Type B pancreatic cell (in vitro differentiated cells): Measurements from ENCODE around the gene CAMK1G. TPM values are rescaled to one million over a fixed set of nuclear protein-coding genes. Genes with fewer than 3 reads are reported as not detected.
A peak's percentile ranks its signal among the peaks of the same experiment; 100 is the strongest.

Source experiments
- DNase-seq: peaks from one replicate; pipeline ENCODE4 v3.0.0; 2021; ENCODE audit warnings: mixed read lengths; ENCODE audit not compliant: unreplicated experiment; ENCODE audit errors: extremely low spot score
- H3K27ac Mint-ChIP-seq: 2 replicates; pipeline ENCODE4 v1.8.0; 2021; ENCODE audit warnings: mild to moderate bottlenecking, mixed read lengths
- H3K27me3 Mint-ChIP-seq: 2 replicates; pipeline ENCODE4 v1.8.0; 2021; ENCODE audit warnings: mixed read lengths
- H3K36me3 Mint-ChIP-seq: 2 replicates; pipeline ENCODE4 v1.8.0; 2021; ENCODE audit warnings: mixed read lengths
- H3K4me1 Mint-ChIP-seq: one replicate; pipeline ENCODE4 v1.8.0; 2021; ENCODE audit warnings: mixed read lengths; ENCODE audit not compliant: unreplicated experiment
- H3K4me3 Mint-ChIP-seq: 2 replicates; pipeline ENCODE4 v1.8.0; 2021; ENCODE audit warnings: mild to moderate bottlenecking, mixed read lengths
- H3K9me3 Mint-ChIP-seq: 2 replicates; pipeline ENCODE4 v1.8.0; 2021; ENCODE audit warnings: mixed read lengths
- CTCF ChIP-seq: fragments of 200-600 bp; sonication (generic); conservative IDR thresholded peaks from 2 replicates; pipeline ENCODE4 v1.5.0; 2021; ENCODE audit warnings: antibody characterized with exemption, mild to moderate bottlenecking
- total RNA-seq: library from RNA; stranded (reverse); gene quantifications from 2 replicates; pipeline ENCODE4 v1.2.1, GENCODE V29; 2021; ENCODE audit warnings: low replicate concordance

Gene CAMK1G
- total RNA-seq, 1 donor from 2014 or later, result 9.4 TPM

DNA sequence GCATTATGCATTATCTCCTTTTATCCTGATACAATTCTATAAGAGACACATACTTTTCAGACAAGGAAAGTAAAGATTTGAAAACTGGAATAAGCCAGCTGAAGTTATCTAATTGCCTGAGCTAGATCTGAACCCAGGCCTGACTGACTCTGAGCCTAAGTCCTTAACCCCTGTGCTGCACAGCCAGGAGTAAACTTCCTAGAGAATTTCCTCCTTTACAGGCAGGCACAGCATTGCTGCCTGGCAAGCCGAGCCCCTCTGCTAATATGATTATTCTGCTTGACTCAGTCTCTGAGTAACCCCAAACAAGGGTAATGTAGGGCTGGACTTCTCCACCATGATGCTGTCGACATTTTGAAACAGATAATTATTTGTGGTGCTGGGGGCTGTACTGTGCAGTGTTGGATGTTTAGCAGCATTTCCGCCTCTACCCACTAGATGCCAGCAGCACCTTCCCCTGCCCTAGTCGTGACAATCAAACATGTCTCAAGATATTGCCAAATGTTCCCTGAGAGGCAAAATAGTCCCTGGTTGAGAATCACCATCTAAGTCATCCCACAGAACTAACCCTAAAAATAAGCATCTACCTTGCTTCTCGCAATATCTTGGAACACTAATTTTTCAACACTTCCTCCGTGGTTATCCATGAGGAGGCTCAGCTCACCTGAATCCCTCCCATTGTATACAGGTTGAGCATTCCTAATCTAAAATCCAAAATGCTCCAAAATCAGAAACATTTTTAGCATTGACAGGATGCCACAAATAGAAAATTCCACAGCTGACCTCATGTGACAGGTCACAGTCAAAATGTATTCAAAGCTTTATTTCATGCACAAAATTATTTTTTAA lies 18.5 kb downstream of the CAMK1G start:
- peak; percentile 73 for TF ChIP-seq CTCF
- H3K27me3 Mint-ChIP-seq, result peaks cover 9% of the 10 kb centered on the region
- no peaks in the 10 kb centered on the region for H3K36me3 Mint-ChIP-seq
- no peaks in the 10 kb centered on the region for H3K4me1 Mint-ChIP-seq
- DNase-seq, result no peak
- H3K27ac Mint-ChIP-seq, result no peak overlapping the region
- no peaks in the 10 kb centered on the region for H3K9me3 Mint-ChIP-seq
- H3K4me3 Mint-ChIP-seq, result no peak overlapping the region

DNA sequence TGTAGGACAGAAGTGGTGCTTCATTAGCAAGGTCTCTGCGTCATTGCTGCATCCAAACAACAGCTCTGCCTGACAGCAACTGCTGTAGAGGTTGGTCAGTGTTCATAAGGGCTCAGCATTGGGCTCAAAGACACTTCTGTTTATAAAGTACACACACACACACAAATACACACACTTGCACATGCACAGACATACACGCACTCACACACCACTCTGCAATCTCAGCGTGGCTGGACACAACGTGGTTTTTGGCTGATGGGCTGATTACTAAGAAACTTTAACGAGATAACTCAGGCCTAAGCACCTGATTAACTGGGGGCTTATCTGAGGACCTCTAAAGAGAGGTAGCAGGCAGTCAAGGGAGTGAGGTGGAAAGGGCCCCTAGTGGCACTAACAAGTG lies 20.4 kb downstream of the CAMK1G start:
- no peak for TF ChIP-seq CTCF
- Mint-ChIP-seq H3K27ac (no peak overlapping the region), H3K4me3 (no peak overlapping the region), H3K36me3 (no peaks in the 10 kb centered on the region), H3K27me3 (peaks cover 6% of the 10 kb centered on the region), H3K9me3 (no peaks in the 10 kb centered on the region), H3K4me1 (no peaks in the 10 kb centered on the region)
- no peak for DNase-seq

DNA sequence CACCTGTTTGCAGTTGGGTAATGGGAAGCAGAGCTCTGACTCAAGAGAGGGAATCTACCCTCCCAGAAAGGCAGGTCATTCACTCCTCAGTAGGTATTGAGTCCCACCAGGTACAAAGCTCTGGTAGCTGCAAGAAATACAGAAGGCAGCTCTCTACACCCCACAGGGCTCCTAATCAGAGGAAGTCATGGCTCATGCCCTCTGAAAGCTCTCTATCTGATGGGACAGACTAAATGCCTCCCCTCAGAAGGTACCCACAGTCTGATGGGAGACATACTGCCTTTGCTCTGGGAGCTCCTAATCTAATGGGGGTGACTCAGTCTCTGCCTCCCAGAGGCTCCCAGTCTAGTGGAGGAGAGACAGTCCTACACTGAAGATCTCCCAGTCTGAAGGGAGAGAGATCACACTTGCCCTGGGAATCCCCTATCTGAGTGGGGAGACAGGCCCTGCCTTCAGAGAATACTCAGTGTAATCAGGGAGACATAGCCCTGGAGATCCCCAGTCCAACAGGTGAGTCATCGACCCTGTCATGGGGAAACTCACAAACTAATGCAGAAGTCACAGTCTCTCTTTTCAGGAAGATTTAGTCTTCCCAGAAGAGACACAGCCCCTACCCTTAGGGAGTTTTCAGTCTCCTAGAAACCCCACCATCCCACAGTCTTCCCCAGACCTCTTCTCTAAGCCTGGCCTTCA lies 23.7 kb downstream of the CAMK1G start:
- no peaks in the 10 kb centered on the region for H3K9me3 Mint-ChIP-seq

GRCh38 chr1:209607795-209608178 lies 24.3 kb downstream of the CAMK1G start:
- Mint-ChIP-seq H3K9me3 (no peaks in the 10 kb centered on the region), H3K27ac (no peak overlapping the region), H3K4me3 (no peak overlapping the region), H3K36me3 (no peaks in the 10 kb centered on the region), H3K4me1 (no peaks in the 10 kb centered on the region), H3K27me3 (no peaks in the 10 kb centered on the region)
- no peak for DNase-seq
- TF ChIP-seq CTCF, result no peak

More for the DNA sequence above, 23.7 kb downstream of the CAMK1G start:
- no peak for TF ChIP-seq CTCF
- Mint-ChIP-seq H3K27me3 (no peaks in the 10 kb centered on the region), H3K4me1 (no peaks in the 10 kb centered on the region), H3K27ac (no peak overlapping the region), H3K36me3 (no peaks in the 10 kb centered on the region), H3K4me3 (no peak overlapping the region)
- DNase-seq, result no peak

DNA sequence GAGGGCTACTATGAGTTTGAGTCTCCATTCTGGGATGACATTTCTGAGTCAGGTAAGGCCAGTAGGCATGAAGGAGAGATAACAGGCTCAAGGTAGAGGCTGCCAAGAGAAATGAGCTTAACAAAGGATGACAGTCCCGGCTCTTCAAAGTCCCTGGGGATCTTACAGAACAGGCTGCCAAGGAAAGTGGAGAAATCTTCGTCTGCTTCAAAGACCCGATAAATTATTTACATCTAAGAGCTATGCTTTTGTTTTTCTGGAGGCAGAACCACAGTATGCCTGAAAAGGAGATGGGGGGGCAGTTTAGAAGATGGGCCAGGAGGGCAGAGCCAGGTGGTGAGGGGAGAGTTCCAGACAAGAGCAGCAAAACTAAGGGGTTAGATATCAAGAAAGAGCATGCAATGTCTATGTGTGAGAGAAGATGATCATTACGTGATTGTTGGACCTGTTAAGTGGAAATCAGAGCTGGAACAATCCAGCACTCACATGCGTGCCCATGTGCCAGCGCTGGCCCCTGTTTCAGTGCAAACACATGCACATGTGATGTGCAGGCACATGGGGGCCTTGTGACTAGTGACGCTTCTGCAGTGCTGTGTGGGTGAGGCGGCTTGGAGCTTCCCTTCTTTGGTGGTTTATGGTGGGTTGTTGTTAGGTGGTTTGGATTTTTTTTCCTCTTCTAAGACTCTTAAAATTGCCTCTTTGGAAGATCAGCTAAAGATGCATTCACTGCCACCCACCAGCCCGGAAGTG lies 25.7 kb downstream of the CAMK1G start:
- Mint-ChIP-seq H3K27ac (no peak overlapping the region), H3K4me1 (no peaks in the 10 kb centered on the region), H3K27me3 (no peaks in the 10 kb centered on the region), H3K36me3 (no peaks in the 10 kb centered on the region), H3K9me3 (no peaks in the 10 kb centered on the region), H3K4me3 (no peak overlapping the region)
- TF ChIP-seq CTCF, result no peak
- no peak for DNase-seq
